Cerebellar cortex (tissue), 1 donor: Measurements from ENCODE around the gene OSBPL10.

Source experiments
- DNase-seq: peaks from one replicate; pipeline ENCODE4 v3.0.0-alpha.2; 2015; ENCODE audit warnings: low spot score

Gene OSBPL10

DNA sequence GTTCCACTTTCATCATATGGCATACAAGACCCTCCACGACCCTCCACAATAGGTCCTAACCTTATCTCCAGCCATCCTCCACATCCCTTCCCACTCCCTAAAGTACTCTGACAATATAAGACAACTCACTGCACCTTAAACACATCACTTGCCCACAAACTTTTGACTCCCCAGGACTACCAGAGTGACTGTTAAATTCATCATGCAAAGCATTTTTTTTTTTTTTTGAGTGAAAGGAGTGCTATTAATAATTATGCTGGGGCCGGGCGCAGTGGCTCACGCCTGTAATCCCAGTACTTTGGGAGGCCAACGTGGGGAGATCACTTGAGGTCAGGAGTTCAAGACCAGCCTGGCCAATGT is 55.8 kb downstream of the OSBPL10 start:
- DNase-seq = no peak

DNA sequence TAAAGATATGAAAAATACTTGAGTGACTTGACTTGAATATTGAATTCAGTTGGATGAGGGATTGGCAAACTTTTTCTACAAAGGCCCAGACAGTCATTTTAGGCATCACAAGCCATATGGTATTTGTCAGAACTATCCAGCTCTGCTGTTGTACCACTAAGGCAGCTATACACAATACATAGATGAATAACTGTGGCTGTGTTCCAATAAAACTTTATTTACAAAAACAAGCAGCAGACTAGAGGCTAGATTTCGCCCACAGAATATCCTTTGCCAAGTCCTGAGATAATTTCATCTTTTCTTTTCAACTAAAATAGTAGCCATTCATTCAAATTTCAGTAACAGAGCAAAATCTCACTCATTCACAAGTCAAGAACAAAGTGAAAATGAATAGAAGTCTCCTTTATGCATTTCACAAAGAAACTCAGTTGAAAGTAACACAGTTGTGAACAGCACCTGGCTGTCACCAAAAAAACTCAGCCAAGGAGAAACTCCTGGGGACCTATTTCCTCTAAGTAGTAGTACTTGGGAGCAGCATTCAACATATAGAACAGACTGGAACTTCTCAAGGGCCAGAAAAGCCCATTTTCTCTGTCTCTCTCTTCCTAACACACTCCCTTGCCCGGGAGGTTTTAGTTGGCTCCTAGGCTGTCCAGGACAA is 56.3 kb downstream of the OSBPL10 start:
- DNase-seq = no peak

DNA sequence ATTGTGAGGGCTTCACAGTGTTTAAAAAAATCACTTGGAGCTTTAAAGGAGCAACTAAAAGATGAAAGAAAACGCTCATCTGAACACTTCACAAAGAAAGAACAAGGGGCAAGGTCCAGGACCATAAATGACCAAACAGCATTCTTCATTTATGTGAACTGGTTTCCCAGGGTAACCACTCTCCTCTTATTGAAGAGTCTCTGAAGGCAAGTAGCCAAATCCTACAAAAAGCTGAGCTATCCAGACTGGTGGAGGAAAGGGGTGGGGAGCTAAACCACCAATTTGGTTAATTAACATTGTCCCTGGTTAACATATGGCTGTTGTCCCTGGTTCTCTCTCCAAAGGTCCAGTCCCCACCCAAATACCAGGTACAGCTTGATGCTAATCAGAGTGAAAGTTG is 58.1 kb downstream of the OSBPL10 start:
- no peak for DNase-seq

DNA sequence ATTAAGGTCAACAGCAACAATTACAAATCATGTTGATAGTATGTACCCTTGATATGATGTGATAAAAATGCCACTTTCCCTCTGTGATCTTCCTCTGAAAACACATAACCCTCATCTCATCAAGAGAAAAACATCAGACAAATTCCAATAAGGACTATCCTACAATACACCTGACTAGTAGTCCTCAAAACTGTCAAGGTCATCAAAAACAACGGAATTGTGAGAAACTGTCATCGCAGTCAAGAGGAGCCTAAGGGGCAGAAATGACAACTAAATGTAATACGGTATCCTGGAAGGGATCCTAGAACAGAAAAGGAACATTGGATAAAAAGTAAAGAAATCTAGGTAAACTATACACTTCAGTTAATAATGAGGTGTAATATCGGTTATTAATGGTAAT is 59.2 kb downstream of the OSBPL10 start:
- no peak for DNase-seq

DNA sequence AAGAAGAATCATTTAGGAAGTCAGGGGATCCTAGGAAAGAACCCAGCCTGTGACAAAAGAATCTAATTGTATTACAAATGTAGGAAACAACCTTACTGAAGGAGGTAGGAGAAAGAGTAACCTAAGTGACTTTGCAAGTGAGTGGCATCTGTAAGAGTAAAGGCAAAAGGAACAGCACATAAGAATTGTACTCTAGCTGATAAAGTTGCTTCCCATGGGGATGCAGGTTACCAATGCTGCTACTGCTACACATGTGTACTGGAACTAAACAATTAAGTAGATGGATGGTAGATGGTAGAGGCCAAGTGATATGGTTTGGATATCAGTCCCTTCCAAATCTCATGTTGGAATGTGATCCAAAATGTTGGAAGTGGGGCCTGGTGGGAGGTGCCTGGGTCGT is 60.8 kb downstream of the OSBPL10 start:
- DNase-seq = no peak

DNA sequence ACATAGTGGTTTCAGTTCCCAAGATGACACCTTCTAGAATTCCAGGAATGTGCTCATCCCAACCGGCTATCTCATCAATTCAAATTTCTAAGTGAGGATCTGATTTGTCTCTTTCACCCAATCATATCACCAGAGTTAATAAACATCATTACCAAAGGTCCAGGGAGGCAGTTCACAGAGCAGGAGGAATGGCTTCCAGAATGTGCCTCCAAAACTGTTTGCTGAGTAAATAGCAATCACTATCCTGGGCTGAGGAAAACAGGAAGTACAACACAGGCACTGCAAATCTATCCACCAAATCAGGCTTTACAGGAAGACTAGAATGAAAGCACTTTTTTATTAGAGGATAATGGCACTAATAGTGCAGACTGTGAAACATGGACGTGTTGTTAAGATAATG is 61.5 kb downstream of the OSBPL10 start:
- DNase-seq = no peak

DNA sequence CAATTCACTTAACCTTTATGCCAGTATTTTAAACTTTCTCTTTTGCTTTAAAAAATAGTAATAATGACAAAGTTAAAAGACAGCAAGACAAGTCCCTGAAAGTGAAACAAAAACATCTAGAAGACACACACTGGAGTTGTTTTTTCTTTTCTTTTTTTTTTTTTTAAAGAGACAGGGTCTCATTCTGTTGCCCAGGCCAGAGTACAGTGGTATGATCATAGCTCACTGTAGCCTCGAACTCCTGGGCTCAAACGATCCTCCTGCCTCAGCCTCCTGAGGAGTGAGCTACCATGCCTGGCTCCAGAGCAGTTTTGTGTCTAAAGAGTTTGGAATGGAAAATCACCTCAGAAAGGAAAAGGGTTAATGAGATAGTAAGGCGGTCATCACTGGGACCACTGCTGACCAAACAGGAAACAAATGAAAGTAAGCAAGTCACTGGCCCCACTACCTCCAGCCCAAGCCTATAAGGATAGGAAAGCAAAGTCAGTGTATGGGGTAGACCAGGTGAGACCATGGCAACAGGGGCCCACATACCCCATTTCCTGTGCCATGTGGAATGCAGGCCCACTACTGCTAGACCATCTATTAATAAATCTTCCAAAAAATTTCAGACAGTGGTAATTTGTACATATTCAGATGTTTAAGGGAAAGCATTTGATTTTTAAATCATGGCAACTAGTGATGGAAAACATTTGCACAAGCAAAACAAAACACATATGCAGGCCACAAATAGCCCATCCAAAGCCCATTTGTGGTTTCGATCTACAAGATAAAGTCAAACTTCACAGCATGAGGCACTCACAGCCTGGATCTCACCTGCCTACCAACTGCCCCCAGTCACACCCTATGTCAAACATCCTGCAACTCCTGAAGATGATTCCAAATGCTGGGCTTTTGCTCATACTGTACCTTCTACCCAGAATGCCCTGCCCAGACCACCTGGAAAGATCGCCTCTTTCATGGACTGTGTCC is 62.6 kb downstream of the OSBPL10 start:
- no peak for DNase-seq

DNA sequence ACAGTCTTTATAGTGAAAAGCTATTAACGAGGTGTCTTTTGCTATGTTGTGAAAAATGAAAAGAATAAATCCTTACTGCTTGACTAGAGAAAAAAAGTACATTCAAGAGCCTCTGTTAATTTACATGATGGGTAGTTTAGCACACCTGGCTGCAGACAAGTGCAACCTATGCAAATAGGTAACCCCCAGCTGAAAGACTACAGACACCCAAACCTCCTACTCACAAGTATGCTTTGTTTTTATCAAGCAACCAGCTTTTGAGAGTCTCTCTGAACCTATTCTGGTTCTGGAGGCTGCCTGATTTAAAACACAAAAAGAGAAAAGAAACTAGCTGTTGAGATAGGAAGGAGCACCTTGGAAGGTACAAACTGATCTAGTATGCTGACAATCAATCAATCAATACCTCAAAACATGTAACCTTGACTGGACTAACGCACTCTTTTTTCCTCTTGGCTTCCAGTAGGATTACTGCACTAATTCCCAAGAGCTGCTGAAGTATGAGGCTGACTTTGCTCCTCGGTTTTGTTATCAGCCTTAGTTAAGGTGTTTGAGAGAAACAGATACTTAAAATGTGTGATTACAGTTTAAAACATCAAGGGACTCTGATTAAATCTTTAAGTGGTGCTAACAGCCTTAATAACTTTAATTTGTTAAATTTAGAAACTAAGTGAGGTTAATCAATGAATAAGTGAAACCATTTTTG is 63.6 kb downstream of the OSBPL10 start:
- DNase-seq = no peak

DNA sequence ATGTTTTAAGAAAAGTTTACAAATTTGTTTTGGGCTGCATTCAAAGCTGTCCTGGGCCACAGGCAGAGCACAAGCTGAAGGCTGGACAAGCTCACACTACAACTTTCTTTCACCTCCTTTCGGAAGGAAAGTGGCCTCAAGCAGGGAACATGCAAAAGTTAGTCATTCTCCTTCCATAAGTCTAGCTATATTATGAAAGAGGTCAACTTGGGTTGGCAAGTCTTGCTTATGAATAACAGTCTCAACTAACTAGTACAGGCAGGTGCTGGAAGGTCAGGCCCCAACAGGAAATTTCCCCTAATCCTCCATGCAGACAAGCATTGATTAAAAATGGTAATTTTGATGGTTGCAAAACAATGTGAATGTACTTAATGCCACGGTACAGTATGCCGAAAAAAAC is 69.4 kb downstream of the OSBPL10 start:
- DNase-seq = no peak

DNA sequence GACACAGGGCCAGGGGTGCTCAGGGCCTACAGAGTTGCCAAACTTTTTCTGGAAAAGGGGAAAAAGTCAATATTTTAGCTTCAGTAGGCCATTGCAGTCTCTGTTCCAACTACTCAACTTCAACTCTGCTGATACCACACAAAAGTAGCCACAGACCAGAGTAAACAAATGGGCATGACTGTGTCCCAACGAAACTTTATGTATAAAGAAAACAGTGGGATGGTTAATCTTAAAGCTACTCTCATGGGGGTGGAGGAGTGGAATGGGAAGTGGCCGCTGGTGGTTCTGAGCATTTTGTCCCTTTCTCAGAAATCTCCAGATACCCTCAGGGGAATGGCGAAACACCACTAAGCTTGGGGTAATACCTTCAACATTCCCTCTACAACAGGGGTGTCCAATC is 69.9 kb downstream of the OSBPL10 start:
- no peak for DNase-seq

DNA sequence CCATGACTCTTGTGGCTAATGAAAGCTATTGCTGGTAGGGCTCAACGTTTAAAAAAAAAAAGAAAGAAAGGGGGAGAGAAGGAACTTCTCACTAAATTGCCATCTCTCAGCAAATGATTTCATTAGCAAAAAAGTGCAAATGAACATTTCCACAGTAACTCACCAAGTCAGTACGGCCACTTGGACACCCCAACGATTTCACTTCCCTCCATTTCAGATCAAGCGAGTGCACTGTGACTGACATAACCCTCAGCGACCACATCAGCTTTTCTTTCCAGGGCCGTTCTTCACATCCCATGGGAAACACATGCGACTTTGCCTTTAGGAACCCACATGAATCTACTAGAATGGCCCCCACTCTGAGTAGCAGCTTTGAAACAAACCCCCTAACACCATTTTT is 71.6 kb downstream of the OSBPL10 start:
- DNase-seq = no peak

DNA sequence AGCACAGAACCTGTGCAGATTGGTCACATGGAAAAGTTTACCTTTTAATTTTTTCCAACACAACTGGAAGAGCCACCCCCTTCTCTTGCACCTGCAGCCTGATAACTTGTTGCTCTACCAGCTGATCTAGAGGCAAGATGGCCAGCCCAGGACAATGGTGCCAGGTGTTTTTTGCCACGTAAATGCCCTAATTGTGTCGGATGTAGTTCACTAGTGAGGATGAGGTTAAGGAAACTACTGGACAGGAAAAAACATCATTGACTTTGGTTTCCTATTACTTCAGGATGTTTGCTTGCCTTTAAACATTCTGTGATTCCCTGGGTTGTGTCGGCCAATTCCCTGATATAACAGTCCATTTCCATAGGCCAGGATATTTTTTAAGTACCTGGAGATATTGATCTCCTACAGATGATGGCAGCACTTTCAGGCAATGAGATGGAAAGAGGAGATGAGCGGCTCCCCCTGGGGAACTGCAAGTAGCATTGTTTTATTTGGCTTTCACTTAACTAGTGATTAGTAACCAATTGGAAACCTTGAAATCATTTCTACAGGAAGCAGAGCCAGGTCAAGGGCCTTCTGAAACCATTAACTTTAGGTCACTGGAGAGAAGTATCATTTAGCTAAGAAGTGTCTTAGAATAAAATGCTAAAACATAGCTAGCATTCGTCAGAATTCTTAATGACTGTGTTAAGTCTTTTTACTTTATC is 72.5 kb downstream of the OSBPL10 start:
- DNase-seq = no peak

DNA sequence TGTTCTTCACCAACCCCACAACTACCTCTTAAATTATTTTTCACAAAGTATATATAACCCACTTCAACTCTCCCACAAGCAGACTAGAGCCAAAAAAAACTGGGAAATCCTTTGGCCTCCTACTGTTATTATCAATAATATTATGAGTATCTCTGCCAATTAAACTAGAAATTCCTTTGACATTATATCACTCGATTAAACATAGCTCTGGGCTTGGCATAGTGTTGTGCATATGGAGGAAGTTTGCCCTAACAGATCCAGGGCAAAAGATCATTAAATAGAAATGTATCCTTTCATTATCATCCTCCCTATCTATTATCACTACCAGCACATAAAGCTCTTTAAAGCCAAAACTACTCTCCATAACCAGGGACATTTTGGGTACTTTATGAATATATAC is 74.9 kb downstream of the OSBPL10 start:
- no peak for DNase-seq

DNA sequence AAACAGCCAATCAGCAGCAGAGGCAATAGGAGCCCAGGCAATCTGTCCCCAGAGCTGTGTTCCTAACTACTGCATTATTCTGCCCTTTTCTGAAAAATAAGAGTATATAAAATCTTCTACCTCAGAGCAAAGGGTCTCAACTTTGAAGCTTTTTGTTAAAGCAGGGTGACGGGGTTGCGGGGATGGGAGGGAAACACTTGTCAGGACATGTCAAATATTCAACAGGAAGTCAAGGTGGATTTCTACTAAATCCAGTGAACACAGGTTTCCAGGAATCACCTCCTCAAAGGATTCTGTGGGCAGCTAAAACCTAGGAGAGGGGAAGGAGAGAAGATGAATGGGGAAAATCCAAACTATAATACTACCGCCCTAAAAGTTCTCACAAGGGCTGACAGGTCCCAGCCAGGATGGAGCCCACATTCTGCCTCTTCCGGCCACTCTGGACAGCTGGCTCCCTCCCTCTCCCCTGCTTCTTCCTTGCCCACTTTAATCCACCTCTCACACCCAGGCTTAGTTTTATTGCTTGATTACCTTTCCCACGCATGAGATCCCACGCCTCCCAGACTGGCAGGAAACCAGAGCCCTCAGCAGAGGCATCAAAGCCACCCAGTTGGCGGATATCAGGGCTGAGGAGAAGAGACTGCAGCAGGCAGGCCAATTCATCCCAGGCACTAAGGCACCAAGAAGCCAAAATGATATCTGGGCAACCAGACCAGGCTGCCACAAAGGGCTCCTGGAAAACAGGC is 77.2 kb downstream of the OSBPL10 start:
- DNase-seq = no peak

DNA sequence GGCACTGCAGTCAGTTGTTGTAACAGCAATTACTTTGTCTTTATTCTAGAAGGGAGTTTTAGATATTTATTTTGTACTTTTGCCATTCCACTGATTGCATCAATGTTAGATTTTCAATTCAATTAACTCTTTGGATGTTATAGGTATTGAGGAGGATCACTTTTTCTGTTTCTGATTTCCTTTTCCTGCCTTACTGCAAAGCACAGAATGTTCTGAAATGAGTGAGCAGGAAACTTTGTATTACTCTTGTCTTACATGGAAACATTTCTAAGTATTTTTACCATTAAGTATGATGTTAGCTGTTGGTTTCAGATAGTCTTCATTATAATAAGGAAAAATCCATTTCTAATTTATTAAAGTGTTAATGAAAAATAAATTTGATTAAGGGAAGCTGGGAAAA is 80.5 kb downstream of the OSBPL10 start:
- DNase-seq = no peak

DNA sequence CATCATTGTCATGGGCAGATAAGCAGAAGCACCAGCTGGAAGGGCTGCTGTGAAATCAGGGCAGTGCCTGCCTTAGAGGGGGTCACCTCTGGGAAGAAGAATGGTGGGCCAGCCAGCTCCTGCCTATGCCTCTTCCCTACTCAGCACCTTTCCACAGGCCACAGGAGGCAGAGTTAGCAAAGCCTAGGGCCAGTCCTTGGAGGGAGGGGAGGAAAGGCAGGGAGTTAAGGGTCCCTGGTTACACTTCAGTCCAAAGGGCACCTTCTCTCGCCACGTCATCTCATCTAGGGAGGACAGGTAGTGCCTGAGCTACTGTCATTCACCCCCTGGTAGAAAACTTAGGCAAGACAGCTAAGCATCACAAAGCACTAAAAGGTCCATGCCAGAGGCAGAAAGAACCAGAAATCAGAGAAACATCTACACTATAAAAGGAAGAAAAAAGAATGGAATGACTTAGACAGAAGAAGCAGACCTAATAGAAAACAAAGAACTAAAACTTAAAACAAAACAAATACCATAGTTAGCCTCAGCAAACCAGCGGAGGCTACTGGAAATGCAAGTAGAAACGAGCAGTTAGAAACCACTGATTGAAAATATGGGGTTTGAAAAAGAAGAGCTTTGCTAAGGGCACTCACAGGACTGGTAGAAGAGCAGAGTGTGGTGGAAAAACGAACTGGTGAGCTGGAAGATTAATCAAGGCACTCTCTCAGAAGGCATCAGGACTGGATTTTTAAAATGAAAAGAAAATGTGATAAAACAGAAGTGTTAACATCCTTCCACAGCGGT is 84.2 kb downstream of the OSBPL10 start:
- DNase-seq = no peak

DNA sequence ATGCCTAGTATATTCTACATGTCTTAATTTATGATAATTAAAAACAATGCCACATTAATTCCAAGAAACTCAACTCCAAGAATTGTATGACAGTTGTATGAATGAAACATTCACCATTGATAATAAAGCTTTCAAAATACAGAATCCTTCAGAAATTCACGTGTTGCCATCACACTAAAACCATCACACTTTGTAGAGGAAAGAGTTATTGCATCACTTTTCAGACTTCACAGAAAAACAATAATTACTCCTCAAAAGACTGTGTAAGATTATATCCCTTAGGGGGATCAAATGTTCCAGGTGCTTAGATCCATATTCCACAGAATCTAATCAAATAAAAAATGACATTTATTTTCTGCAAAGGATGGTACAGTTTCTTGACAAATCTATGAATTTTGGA is 85.0 kb downstream of the OSBPL10 start:
- no peak for DNase-seq

DNA sequence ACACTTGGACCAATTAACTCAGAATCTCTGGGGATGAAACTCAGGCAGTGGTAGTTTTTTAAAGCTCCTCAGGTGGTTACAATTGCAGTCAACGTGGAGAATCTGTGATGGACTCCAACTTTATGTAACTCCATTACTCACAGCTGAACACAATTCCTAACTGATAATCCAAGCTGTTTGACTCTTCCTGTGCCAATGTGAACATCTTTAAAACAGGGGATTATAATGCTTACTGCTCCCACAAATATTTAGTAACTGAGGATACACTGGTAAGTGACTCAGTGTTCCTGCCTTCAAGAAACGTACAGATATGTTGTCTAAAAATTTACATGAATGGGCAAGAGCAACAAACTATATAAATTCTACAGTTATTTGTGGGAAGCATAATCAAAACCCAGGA is 85.6 kb downstream of the OSBPL10 start:
- DNase-seq = no peak

DNA sequence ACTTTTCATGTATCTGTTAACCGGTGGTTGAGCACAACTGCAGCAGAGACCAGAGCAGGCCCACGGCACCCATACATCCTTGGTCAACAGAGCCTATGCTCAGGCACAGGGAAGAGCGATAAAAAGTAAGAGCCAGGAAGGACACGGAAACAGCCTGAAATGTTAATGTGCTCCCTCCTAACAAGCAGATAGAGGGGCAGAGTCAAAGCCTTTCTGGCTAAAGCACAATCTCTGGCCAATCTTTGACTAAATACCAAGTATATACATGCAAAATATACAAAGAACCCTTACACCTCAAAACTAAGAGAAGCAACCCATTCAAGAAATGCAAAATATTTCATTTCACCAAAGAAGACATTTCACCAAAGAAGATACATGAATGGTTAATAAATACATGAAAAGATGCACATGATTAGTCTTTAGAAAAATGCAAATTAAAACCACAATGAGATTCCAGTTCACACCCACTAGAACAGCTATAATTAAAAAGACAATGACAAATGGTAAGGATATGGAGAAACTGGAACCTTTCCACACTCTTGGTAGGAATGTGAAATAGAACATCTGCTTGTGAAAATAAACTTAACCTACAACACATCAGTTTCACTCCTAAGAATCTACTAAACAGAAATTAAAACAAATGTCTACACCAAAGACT is 88.0 kb downstream of the OSBPL10 start:
- no peak for DNase-seq

DNA sequence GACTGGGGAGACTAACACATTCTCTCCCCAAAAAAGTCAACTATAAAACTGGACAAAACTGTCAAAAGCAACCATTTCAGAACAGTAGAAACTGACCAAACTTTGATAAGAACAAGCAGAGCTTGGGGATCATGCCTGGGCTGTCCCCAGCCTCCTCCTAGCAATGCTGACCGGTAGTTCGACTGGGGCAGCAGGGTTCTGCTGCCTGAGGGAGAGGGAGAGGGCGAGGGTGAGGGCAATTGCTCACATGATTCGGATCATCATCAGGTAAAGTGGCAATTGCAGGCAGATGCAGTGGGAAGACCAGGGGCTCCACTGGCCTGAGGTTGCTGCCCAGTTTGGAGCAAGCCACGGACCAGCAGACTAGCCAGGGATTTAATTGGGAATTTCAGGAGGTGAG is 88.6 kb downstream of the OSBPL10 start:
- no peak for DNase-seq
